IMR-90 (cell line): Measurements from ENCODE around the gene VCPKMT. TPM values are rescaled to one million over a fixed set of nuclear protein-coding genes. Genes with fewer than 3 reads are reported as not detected.

Experiments
- SMC3 ChIP-seq: fragments of 150-350 bp; IDR thresholded peaks from 2 replicates; pipeline ENCODE4 v1.6.1; 2016; ENCODE audit warnings: low read depth, mild to moderate bottlenecking, antibody characterized with exemption, low read length, moderate library complexity
- microRNA-seq, 2 experiments: library from miRNA; stranded (forward) in 1 of 2; unstranded in 1 of 2; fragments of 10-50 nt in 1 of 2; fragments of <30 nt in 1 of 2; gene quantifications in 1 of 2; microRNA quantifications in 1 of 2; one replicate each; pipeline versions ENCODE3 to v1.1.0; 2013 to 2020; ENCODE audit not compliant: insufficient read depth in 1 of 2, insufficient read length in 1 of 2, unreplicated experiment in 1 of 2
- polyA plus RNA-seq, 3 experiments: library from polyadenylated mRNA; depleted of rRNA; stranded (reverse); fragments of >200 nt; gene quantifications; 2 replicates each; pipeline ENCODE4 v1.2.3, GENCODE V29; 2012; ENCODE audit warnings: low replicate concordance in 1 of 3
- small RNA-seq, 5 experiments: library from RNA; depleted of rRNA; stranded (forward); fragments of <200 nt; gene quantifications; one replicate each; pipeline ENCODE3, GENCODE V24; 2012
- total RNA-seq: library from RNA; depleted of rRNA; stranded (reverse); fragments of >200 nt; gene quantifications from 2 replicates; pipeline ENCODE4 v1.2.3, GENCODE V29; 2012; rRNA removed
- TF ChIP-seq, protein P1 (sequence below): fragments of 150-350 bp; IDR thresholded peaks from 2 replicates; pipeline ENCODE4 v1.6.1; 2017; ENCODE audit warnings: mild to moderate bottlenecking, antibody characterized with exemption, low read length, low read depth

Gene VCPKMT
- total and polyA plus RNA-seq, 2 of the 4 experiments (the other 2 are of a cell fraction): 2.5 to 4.7 TPM

GRCh38 chr14:50059763-50060616 is 56.4 kb downstream of the VCPKMT start (continued):
- TF ChIP-seq, protein P1, sequence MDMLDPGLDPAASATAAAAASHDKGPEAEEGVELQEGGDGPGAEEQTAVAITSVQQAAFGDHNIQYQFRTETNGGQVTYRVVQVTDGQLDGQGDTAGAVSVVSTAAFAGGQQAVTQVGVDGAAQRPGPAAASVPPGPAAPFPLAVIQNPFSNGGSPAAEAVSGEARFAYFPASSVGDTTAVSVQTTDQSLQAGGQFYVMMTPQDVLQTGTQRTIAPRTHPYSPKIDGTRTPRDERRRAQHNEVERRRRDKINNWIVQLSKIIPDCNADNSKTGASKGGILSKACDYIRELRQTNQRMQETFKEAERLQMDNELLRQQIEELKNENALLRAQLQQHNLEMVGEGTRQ: no peak
- no peak for TF ChIP-seq SMC3

Small RNA genes within 50 kb of the gene (microRNA-seq; reads per million reads assigned to microRNA genes)
- not detected for gene RF00019 (ENCODE audit: insufficient read depth, insufficient read length)

Small RNA genes within 50 kb of the gene (small RNA-seq; reads per million reads assigned to genes)
- 0 reads per million in 5 experiments for gene RF00019

Other genes starting within 250 kb of the VCPKMT start
- gene ARF6, start 223.5 kb downstream of the VCPKMT start, total RNA-seq: 40.1 and 65.8 TPM in 2 replicates
- gene ARF6, start 223.5 kb downstream of the VCPKMT start, polyA plus RNA-seq (2012; rRNA removed): 28.8 and 32.1 TPM in 2 replicates
- 10.9 and 13.1 TPM in 2 replicates for gene SOS2, start 115.0 kb upstream of the VCPKMT start, total RNA-seq
- gene SOS2, start 115.0 kb upstream of the VCPKMT start, polyA plus RNA-seq (2012; rRNA removed): 5.6 and 6.3 TPM in 2 replicates
- 3.8 and 5.0 TPM in 2 replicates for gene L2HGDH, start 195.7 kb upstream of the VCPKMT start, total RNA-seq
- gene L2HGDH, start 195.7 kb upstream of the VCPKMT start, polyA plus RNA-seq (2012; rRNA removed): 2.8 and 3.1 TPM in 2 replicates
- 3.9 and 5.0 TPM in 2 replicates for gene DMAC2L, start 195.8 kb upstream of the VCPKMT start, total RNA-seq
- gene DMAC2L, start 195.8 kb upstream of the VCPKMT start, polyA plus RNA-seq (2012; rRNA removed): 6.1 and 7.8 TPM in 2 replicates